GM12875 (cell line): ENCODE results near the gene ZNF462.
"Not testable (repeated sequence)": the region's sequence is repeated elsewhere in the genome, so short reads cannot be mapped to it uniquely, and the experiment has no call there.

Source experiments
- H3K4me3 ChIP-seq: one replicate; pipeline ENCODE4 v1.5.1; 2011; ENCODE audit warnings: low read depth, low read length, control low read depth
- CTCF ChIP-seq: IDR thresholded peaks from 2 replicates; pipeline ENCODE4 v1.5.1; 2011; ENCODE audit warnings: low read depth, mild to moderate bottlenecking, control low read depth, inconsistent platforms, low read length, moderate library complexity, borderline replicate concordance; ENCODE audit not compliant: insufficient read depth

The ZNF462 gene

GRCh38 chr9:106897236-106897635 is 34.3 kb downstream of the ZNF462 start:
- no peak overlapping the region for H3K4me3 ChIP-seq
- TF ChIP-seq CTCF: no peak

- no peak for TF ChIP-seq CTCF
- H3K4me3 ChIP-seq: no peak overlapping the region
These were observed 34.8 kb downstream of the ZNF462 start for GRCh38 chr9:106897751-106898150.

GRCh38 chr9:106900523-106900922 is 37.6 kb downstream of the ZNF462 start:
- H3K4me3 ChIP-seq: not testable (repeated sequence)

GRCh38 chr9:106906129-106906528 is 43.2 kb downstream of the ZNF462 start:
- TF ChIP-seq CTCF: no peak
- no peak overlapping the region for H3K4me3 ChIP-seq

GRCh38 chr9:106911951-106912350 is 49.0 kb downstream of the ZNF462 start:
- H3K4me3 ChIP-seq: no peak overlapping the region
- TF ChIP-seq CTCF: no peak

GRCh38 chr9:106913276-106913675 is 50.3 kb downstream of the ZNF462 start:
- no peak overlapping the region for H3K4me3 ChIP-seq
- TF ChIP-seq CTCF: no peak

GRCh38 chr9:106915851-106916250 is 52.9 kb downstream of the ZNF462 start:
- TF ChIP-seq CTCF: no peak
- no peak overlapping the region for H3K4me3 ChIP-seq
